Measurements from ENCODE around the gene TTLL6.
"Not testable (repeated sequence)": the region's sequence is repeated elsewhere in the genome, so short reads cannot be mapped to it uniquely, and the experiment has no call there.

TTLL6 gene

DNA sequence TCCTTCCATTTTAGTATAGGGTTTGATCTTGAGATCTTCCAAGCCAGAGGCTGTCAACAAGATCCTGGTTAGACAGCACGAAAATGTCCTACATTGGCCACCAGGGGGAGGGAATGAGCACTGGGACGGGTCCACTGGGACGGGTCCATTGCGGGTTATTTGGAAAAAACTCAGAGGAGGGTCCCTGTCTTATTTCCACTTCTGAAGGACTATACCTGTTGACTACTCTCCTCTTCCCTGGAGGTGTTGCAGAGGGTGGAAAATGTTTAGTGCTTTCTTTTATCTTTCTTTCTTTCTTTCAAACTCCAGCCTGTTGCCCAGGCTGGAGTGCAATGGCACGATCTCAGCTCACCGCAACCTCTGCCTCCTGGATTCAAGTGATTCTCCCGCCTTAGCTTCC lies 2.5 kb downstream of the TTLL6 start:
- peak; percentile 63 for DNase-seq

DNA sequence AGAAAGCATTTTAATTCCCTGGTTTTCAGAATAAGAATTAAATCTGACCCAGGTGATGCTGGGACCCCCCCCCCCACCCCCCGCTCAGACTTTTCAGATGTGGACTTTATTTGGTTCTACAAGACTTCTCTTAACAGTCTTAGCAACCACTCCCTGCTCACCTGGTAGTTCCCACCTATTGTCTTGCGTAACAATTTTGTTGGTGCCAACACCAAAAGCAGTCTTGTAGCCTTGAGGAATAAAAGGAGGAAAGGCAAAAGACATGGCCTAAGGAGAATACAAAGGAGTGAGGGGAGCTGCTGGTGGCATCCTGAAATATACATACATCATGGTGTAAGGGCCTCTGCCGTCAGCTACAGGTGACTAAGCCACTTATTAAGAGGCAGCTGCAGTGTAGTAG lies 5.0 kb downstream of the TTLL6 start:
- DNase-seq = no peak

DNA sequence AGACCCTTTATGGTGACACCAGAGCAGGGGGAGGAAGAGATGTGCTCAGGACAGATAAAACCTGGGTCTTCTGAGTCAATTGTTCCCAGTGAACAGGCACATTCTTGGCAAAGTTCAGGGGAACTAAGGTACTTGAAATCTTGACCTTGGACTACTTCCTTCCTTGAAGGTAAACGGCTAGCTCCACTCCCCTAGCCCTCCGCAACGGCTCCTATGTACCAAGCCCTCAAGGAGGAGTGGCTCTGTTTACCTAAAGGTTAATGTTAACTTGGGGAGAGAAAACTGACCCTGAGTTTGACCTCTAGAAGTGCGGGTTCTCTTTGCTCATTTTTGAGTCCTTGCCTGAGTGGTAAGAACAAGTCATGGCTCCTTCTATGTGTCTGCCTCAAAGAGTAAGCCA lies 7.8 kb downstream of the TTLL6 start:
- DNase-seq = no peak

DNA sequence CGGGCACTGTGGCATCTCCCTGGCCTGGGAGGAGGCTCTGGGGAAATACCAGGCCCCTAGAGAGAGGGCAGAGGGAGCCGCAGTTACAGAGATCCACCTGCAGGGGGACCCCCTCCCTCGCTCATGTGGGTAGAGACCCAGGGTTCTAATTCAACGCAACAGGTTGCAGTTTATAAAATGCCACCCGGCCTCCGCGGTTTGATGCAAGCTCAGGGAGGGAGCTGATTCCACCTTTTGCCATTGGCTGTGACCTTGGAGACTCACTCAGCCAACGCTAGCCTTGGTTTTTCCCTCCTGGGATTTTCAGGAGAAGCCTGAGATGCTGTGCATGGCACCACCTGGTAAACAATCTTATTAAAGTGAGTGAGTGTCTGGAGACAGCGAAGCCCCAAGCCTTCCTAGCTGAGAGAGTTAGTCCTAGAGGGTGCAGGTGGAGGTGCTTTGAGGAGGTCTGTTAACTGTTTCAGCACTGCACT lies 12.1 kb downstream of the TTLL6 start:
- DNase-seq = peak; percentile 54

DNA sequence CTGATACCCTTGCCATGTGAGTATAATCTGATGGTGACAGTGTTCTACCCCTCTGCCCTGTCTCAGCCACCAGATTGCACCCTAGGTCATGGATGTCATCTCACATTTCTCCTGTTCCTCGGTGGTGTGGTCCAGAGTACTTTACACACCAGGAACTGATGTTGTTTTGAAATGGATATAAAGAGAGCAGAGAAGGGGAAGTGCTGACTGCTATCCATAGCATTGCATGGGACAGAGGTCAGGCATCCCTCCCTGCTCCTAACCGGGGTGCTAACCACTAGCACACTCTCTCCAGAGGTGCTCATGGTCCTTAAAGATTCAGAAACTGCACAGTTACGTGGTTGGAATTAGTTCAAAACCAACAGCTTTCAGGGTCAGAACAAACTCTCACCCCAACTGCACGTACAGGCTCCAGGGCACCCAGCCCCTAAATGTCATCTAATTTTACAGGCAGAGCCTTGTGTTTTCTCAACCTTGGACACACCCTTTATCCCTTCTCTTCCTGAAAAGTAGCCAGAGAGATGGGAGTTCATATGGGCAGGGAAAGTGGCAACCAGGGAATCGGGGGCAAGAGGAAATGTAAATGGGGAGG lies 16.3 kb downstream of the TTLL6 start:
- no peak for DNase-seq

DNA sequence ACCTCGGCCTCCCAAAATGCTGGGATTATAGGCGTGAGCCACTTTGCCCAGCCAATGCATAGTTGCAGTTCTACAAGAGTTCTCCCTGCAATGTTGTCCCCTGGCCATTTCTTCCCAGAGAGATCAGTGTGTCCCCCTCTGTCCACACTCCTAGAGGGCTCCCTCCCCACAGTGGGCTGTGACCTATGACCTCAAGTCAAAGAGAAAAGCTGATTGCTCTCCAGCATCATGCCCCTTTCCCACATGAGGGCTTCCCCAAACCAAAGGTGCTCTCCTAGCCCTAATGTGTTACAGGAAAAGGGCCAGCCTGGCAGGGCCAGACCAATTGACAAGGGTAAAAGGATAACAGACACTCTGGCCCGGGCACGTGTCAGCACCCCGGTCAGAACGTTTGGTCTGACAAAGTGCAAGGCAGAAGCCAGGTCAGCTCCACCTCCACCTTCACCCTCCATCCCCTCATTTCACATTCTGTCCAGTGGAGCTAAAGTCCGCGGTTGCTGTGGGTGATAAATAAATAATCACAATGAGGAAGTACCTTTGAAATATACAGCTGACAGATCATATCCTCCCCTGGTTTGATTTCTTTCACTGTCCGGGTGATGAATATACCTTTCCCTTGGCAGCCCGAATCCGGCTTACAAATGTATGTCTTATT lies 17.8 kb downstream of the TTLL6 start:
- no peak for DNase-seq

DNA sequence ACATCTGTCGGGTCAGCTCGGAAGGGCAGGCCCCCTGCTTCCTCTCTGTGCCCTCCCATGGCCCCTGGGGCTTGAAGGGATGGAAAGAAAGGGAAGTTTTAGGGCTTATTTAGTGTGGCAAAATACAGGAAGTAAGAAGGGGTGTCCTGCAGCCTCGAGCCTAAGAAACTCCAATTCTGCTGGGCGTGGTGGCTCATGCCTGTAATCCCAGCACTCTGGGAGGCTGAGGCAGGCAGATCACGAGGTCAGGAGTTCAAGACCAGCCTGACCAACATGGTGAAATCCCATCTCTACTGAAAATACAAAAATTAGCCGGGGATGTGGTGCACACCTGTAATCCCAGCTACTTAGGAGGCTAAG lies 20.9 kb downstream of the TTLL6 start:
- not testable (repeated sequence) for DNase-seq

DNA sequence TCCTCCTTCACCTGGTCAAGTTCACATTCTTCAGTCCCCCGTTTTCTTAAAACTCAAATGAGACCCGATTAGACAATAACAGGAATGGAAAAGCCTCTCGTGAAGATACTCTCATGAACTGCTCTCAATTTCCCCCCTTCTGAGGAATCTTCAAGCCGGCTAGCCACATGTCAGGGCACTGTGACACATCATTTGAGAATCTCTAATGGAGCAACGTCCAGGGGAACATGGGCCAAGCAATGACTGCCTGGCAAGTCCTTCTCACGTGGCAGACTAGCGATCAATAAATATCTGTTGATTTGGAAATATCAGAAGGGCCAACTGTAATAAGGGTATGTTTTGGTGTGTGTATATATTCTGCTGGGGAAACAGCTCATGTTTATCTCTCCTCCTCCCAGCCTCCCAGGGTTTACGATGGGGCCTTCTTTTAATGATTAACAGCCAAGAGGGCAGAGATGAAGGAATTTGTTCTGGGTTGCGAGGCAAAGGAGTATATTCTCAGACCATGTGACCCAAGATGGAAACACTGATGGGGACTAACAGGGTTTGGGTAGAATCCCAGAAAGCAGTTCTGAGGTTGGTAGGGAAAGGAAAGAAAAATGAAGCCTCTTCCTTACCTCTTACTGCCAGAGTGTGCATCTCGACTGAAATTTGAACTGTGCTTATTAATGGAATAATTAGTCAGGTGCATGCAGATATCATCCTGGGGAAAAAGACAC lies 21.4 kb downstream of the TTLL6 start:
- no peak for DNase-seq

DNA sequence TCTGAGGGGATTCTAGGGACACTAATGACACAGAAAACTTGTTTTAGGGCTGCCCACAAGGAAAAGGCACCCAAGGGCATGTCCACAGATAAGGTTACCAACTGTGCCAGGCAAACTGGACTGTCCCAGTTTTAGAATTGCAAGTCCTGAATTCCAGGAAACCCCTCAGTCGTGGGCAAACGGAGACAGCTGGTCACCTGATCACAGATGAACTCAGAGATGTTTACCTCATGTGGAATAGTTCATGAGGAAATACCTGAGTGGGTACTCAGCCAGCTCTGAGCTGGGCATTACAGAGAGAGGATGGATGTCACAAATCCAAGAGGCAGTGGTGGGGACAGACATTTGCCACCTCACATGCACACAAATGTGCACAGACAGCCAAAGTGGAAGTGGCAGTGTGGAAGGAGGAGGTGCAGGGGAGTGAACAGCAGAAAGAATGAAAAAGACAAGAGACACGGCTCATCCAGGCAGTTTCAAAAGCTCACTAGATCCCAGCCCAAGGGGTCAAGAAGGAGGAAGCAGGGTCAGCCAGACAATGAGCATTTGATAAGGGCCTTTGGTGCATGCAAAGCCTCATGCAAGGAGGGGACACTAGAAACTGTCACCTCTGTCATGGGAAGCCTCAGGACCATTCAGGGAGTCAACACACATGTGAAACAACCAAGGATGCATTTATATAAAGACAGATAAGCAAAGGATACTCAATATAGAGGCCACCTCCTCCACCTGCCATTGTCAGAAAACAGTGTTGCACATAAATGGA lies 24.8 kb downstream of the TTLL6 start:
- DNase-seq = no peak

DNA sequence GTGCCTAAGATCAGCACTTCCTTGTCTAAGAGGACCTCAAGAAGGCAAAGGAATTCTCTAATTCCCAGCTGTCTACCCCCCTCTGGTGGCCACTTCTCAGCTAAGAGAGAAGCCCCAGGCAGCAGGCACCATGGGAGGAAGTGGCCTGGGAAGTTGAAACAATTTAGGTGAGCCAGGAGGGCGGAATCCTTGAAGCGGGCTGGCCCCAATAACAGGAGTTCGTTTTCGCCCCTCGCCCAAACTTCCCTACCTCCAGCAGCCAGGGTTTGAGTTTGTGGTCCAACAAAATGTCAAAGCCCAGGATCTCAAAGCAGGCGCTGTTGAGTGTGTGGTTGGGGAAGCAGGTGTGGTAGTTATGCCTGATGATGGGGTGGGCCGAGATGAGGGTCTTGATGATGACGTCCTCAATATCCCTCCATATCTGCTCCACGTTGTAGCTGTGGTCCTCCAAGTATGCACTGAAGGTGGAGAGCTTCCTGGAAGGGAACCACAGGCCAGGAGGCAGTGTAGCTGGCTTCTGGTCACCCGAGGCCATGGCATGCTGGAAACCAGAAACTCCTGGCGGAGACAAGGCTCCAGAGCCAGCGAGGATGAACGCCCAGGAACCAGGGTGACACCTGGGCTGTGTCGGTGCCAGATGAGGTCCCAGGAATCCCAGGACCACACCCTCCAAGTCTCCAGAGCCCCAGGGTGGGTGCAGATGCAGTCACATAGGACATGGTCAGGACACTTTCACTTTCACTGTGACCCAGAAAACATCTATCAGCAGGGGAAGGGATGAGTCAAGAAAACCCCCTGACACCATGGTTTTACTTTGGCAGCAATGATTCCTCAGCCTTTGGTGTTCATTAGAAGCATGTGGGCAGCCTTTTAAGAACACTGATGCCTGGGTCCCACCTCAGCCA lies 25.6 kb downstream of the TTLL6 start:
- DNase-seq = no peak

DNA sequence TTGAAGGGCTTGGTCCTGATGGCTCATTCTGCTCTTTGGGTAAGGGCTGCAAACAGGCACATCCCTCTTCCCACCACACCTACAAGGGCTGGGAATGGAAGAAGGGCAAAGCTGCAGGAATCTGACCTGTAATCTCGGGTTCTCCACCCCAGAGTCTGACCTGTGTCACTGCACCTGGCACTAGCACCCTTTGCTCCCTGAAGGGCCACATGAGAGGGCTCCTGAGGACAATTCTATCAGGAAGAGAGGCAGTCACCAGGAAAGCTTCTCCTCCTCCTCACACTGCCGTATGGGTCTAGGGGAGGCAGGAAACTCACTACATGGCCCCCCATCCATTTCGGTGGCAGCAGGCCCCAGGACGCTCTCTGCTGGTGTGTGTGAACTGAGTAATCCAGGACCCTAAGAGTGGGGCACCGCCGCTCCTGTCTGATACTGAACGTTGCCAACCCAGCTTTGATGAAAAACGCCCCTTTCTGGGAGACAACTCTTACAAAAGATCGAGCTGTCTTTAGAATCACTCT lies 26.4 kb downstream of the TTLL6 start:
- no peak for DNase-seq

DNA sequence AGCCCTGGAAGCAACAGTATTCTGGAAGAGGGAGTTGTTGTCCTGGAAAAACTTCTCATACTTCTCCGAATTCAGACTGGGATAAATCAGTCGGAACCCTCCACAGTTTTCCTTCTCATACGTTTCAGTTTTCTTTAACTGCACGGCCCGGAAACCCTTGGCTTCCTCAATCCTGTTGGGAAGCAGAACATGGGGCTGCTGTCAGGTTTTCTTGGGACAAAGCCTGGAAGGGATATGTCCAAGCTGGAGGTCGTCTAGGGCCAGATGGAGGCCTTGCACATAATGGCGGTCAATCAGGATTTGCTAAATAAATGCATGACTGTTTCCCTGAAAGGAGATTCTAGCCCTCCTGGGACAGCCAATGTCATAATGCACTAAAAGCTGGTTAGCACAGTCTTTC lies 29.2 kb downstream of the TTLL6 start:
- DNase-seq = no peak

DNA sequence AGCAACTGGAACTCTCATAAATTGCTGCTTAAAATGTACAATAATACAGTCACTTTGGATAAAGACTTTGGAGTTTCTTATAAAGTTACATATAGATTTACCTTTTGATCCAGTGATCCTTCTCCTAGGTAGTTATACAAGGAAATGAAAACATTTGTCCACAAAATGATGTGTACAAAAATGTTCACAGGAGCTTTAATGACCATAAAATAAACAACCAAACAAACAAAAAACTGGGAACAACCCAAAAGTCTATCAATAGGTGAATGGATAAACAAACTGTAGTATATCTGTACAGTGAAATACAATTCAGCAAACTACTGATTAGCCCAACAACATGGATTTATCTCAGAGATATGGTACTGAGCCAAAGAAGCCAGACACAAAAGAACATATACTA lies 37.6 kb downstream of the TTLL6 start:
- DNase-seq = no peak

DNA sequence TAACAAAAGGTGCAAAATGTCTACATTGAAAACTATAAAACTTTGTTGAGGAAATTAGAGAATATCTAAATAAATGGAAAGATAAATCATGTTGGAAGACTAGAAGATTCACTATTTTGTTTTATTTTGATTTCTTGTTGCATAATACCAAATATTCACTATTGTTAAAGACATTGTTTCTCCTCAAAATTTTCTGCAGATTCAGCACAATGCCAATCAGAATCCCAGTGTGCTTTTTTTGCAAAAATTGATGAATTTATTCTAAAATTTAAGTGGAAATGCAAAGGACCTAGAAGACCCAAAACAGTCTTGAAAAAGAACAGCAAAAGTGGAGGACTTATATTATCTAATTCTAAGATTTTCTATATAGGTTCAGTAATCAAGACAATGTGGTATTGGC lies 40.4 kb downstream of the TTLL6 start:
- no peak for DNase-seq

DNA sequence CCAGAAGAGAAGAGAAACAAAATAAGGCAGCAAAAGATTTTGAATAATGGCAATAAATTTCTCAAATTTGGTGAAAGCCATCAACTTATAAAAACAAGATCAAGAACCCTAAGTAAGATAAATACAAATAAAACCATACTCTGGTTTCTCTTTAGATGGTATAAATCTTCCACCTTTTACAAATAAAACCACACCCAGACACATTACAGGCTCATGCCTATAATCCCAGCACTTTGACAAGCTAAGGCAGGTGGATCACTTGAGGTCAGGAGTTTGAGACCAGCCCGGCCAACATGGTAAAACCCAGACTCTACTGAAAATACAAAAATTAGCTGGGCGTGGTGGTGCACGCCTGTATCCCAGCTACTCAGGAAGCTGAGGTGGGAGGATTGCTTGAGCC lies 43.8 kb downstream of the TTLL6 start:
- DNase-seq = no peak

DNA sequence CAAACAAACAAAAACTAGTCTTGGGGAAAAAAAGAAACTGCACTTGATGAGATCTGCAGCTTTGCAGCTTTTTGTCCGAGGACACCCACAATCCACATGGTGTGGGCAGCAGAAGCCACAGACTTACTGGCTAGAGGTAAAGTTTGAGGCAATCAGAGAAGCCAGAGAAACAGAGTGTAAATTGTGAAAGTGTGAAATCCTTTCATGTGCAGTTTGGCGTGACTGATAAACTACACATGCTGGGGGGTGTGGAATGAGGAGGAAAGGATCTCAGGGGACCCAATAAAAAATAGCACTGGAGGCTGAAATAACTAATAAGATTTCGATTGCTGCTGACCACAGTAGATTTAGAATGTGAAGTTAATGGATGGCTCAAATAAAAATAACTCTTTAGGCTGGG lies 46.1 kb downstream of the TTLL6 start:
- DNase-seq = no peak

DNA sequence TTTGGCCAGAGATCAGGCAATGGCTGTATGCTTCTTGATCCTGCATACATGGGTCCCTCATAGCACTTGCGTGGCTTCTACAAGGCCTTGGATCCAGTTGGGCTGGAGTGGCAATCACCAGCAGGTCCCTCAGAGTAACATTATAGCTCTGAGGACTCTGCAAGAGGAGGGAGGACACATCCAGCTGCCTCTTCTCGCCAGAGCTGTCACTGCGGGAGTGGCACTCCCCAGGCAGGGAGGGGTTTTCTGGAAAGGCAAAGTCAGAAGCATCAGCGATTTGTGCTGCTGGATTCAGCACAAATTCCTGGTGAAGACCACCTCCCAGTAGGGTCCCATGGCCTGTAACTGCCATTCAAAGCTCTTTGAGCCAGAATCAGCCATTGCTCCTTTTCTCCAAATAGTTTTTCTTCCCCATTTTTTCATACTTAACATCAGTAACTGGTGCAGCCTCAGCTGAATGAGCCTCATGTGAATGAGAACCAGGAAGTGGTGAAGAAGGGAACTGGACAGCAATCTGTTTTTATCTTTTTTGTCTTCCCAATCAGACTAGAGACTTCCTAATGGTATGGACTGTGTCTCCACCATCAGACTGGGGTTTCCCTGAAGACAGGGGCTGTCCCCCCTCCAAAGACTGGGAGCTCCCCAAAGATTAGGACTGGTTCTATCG lies 47.9 kb downstream of the TTLL6 start:
- DNase-seq = no peak

DNA sequence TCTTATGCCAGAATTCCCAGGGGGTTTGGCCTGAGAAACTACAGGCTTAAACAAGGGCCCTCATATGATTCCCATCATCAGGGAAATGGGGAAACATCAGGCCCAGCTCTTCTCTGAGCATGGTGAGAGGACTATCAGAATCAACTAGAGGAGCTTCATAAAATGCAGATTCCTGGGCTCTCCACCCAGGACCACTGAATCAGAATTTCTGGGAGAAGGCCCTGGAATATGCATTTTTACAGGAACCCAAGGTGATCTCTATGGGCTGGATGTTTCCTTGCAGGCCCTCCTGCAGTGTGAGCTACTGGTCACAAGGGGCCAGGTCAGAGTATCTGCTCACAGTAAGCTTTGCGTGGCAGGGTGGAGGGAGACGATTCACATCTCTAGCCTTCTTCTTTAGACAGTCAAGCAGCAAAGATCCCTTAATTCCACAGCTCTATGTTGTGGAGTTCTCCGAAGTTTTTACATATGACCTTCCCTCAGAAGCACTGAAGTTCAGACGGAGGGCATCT lies 49.7 kb downstream of the TTLL6 start:
- no peak for DNase-seq

DNA sequence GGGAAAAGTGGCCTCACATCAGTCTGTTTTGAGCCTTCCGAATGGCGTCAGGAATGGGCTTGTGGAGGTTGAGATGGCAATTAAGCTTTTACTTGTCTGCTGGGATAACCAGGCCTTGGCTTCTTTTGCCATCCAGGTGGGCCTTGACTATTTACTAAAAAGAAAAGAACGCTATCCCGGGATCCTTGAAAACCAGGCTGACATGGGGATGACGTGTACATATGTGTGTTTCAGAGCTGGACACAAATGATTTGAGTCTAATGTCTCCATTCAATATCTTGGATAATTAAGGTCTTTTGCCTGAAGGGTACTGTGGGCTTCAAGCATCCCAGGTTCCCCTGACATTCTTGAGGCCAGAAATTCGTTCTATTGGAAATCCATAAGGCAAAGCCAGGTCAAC lies 55.9 kb downstream of the TTLL6 start:
- no peak for DNase-seq

DNA sequence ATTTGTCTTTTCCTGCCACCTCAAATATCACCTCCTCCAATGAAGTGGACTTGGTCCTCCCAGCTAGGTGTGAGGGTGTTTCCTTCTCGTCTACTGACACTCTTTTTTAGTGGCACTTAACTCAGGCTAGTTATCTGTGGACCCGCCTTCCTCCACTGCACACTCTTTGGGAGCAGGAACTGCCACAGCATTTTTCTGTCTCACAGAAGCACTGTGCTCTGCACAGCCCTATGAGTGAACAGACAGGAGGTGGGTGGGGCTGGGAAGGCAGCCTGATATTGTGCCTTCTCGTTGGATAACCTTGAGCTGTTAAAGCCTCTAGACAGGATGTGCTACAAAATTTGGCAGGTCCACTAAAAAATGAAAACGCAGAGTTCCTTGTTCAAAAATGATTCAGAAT lies 56.6 kb downstream of the TTLL6 start:
- no peak for DNase-seq

DNA sequence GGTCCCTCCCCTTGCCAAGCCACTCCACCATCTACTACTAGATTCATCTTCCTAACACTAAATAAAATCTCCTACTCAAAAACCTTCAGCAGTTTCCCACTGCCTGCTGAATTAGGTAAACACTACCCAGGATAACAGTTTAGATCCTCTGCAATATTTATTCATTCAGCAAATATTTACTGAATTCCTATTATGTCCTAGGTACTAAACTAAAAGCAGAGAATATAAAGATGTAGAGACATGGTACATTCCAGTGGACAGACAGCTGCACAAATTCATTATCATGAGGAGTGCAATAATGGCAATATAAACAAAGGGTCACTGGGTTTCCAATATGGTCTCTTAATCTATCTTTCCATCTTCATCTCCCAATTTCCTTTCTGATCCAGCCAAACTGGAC lies 57.7 kb downstream of the TTLL6 start:
- DNase-seq = no peak

DNA sequence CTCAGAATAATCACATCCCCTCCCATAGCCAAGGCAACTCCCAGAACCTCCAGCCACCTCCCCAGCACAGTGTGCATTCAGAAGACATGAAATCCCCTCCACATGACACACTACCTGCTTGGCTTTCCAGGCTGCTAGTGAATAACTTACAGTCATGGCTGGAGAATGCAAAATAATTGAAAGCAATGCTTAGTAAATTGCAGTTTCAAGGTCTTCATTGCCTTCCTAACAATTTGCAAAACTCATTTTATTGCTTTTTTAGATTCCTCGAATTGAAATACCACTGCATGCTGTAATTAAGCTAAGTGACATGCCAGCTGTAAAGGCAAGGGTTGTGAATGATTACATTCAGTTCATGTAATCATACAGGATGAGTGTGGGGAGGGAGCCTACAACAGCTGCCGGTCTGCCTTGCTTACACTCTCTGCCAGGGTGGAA lies 59.5 kb downstream of the TTLL6 start:
- no peak for DNase-seq
